HG03135 (cell line): ENCODE measurements around the gene PNCK.

Experiments used
- ATAC-seq: cut with Tn5 transposase; IDR thresholded peaks from one replicate; pipeline ENCODE4 v1.9.1; 2021; ENCODE audit warnings: mild to moderate bottlenecking, moderate library complexity; ENCODE audit not compliant: unreplicated experiment

PNCK gene

DNA sequence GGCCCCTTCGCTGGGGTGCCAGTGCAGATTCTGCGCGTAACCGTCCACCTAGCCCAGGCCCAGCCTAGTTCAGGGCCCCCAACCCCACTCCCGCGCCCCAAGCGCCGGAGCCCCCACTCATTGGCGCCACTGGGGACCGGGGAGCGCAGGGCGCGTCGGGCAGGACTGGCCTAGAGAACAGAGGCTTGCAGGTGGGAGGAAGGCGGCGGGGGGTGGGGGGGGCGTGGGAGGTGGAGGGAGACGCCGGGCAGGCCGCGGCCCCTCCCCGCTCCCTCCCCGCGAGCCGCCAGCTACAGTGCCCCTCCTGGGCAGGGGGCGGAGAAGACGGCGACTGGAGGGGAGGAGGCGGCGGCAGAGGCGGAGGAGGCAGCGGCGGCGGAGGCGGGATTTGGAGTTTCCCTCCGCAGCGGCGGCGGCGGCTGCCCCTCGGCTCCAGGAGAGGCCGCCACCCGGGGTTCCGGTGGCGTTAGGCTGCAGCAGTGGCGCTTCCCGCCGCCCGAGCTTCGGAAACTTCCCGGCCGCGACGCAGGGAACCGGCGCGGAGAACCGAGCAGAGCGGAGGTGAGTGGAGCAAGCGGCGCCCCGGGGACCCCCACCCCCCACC is 31.5 kb downstream of the PNCK start:
- ATAC-seq: no peak

DNA sequence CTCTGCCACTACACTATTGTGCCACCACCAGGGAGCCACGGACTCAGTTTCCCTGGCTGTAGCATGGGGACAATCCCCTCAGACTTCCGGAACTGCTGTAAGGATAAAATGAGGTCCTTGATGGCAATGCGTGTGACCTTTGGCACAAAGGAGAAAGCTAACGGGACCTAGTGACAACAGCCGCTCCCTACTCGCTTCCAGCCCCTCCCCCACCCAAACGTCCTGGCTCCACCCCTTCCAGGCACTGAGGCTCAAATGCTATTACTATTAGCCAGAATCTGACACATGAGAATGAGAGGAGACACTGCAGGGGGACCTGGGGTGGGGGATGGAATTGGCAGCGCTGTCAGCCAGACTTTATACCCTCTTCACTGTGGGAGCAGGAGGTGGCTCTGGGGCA is 32.0 kb downstream of the PNCK start:
- ATAC-seq: no peak

DNA sequence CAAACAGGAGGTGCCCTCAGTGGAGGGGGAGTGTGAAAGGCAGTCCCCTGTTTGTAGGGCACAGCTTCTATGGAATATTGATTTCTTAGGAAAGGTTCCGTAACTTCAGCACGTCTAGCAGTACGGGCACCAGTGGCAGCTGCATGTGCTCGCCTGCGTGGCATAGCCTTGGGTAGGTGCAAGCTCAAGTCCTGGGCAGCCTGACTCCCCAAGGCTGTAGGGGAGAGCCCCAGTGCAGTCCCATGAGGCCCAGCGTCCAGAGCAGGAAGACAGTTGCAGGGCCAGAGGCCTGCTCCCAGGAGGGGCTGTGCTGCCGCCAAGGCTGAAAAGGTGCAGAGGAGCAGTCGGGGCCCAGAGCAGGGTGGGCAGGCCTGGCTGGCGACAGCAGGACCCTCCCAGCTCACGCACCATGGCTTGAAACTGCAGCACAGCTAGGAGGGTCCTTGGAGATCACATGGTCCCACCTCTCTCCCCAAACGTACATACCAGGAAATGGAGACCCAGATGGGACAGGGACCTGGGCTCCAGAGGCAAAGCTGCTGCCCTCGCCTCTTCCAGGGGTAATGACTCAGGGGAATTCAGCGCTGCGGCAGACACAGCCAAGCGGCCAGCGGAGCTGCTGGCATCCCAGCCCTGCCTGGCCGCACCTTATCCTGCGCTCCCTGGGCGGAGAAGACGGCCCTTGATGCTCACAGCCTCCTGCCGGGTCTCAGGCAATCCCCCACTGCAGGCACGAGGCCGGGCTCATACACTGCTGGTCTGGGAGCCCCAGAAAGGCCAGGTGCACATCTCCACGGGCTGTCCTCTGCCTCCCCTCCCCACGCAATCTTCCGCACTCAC is 32.7 kb downstream of the PNCK start:
- ATAC-seq: no peak

DNA sequence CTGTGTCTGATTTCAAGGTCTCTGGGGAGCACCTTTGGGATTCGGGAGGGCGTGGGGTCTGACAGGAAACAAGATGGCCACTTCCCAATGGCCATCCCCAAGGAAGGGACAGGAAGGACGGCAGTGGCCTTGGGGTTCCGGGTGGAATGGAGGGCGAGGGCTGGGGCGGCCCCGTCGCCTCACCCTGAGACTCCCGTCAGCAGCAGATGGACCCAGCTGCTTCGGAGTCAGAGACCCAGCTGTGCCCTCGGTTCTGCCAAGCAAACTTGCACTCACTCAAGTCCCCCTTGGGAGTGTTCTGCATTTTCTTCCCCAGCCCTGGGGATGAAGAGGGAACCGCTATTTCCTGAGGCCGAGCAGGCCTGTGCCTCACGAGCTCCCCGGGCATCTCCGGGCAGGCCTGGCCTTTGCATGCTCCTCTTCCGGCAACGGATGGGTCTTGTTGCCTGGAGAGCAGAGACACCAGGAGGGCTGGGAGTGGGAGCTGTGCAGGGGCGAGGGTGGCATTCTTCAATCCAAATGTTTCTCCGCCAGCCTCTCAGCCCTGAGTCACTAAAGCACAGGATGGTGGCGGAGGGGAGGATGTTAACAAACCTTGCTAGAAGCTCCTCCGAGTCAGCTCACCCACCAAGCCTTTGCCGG is 33.4 kb downstream of the PNCK start:
- no peak for ATAC-seq

DNA sequence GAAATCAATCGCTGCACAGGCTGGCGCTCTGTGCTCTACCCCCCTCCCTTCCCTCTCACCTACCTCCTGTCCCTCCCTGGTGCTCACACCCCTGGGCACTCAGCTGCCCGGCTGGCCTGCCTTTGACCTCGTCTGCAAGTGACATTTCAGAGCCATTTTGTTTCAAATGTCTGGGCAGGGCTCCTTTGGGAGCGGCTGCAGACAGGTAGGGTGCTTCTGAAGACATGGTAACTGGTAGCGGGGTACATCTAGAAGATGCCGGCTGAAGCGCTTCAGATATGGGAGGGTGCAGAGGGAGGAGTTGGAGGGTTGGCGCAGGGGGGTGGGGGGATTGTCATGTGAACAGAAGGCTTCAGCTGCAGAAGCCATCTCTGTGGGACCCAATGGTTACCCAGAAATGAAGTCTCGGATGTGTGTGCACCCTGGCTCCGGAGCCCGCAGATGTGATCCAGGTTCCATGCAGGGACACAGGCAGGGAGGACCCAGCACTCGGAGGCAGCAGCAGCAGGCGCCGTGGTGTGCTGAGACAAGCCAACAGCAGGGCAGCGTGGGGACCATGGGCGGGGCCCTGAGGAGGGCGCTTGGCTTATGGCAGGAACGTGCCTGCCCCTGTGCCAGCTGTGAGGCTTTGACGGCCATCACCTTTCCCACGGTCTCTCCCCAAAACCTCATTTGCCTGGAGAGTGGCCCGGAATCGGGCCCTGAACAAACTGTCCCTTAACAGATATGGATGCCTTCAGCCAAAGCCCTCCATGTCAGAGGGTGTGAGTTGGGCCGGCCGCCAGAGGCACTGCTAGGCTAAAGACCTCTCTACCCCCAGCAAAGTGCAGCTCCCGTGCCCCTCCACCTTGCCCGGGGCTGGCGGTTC is 34.2 kb downstream of the PNCK start:
- ATAC-seq: no peak

DNA sequence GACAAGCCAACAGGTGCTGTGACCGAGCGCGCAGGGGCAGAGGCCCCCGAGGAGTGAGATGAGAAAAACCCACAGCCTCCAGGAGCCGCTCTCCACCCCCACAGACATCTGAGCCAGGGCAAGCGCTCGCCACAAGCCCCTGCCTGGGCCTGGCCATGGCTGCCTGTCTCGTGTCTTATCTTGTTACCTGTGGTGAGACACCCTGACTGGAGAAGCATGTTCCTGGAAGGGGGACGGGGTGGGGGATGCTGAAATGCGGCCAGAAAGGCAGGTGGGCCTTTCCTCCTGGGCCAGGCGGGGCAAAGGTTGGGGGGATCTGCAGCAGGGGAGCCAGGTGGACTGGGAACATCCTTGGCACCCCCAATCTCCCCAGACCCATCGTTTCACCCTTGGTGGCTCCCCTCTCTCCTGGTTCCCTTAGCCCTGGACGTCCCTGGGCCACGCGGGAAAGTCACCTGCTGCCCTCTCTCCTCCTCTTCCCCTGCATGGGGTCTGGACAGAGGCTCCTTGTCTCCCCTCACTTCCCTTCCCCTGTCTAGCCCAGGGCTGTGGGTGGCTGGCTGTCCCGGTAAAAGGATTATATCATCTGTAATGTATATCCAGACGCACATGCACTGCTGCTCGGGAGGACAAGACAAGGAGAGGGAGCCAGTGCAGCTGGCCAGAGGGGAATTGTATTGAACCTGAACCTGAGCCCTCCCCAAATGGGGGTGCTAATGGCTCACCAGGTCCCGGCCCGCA is 35.0 kb downstream of the PNCK start:
- no peak for ATAC-seq

DNA sequence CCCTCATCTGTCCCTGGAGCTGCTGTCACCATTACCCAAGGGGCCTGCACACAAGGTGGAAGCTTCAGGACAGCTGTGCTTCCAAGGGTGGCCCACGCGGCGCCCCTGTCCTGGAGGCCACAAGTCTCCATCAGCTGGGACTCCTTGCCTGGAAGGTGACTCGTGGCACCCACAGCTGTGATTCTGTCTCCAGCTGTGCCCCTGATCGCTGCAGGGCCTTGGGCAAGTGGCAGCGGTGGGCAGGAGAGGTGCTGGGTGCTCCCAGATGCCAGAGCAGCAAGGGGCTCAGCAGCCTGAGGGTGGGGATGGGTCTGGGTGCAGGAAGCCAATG is 35.6 kb downstream of the PNCK start:
- no peak for ATAC-seq

DNA sequence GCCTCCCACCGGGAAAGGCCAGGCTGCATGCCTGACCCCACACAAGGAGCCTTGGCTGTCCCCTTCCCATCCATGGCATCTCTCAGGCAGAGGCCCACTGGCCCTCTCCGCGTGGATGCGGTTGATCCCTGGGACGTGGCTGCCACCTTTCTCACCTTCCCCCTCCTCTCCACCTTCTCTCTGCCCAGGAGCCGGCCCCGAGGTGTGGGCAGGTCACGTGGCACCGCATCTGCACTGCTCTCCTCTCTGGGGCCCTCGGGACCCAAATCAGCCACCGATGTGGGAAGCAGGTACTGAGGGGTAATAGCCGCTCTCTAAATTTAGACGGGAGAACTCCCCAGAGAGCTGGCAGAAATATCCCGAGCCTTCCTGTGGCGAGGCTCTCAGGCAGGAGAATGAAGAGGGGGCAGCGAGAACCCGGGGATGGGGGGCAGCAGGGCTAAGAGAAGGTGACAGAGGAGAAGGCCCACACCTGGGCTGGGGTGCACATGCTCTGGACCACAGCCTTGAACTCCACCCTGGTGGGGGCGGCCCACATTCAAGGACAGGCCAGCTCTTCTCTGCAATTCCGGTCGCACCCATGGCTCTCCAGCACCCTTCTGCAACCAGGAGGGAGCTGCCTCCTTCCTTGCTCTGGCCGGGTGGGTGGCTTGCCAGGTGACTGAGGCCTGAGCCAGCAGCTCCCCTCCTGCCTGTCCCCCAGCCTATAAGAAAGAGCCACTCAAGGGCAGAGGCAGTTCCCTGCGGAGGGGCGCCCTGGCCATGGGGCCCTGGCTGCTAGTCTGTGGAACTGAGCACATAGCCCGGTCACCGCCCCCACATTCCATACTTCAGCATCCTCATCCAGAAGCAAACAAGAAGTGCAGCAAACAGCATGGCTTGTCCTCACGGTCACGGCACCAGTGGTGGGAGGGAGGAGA is 36.2 kb downstream of the PNCK start:
- no peak for ATAC-seq

DNA sequence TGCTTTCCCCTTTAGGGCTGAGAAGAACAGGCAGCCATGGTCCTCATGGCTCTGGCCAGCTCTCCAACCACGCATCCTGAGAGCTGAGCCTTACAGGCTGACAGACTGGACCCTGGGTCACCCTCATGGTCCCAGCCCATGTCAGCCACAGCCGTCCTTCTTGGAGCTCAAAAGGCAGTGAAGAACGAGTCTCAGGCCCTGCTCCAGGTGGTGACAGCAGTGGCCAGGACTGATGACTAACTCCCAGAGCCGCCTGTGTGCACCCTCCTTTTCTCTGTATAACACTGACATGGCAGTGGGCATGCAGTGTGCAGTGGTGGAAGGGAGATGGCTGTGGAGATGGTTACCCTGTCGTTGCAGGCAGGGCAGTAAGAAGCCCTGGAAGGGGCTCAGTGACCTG is 36.9 kb downstream of the PNCK start:
- no peak for ATAC-seq

DNA sequence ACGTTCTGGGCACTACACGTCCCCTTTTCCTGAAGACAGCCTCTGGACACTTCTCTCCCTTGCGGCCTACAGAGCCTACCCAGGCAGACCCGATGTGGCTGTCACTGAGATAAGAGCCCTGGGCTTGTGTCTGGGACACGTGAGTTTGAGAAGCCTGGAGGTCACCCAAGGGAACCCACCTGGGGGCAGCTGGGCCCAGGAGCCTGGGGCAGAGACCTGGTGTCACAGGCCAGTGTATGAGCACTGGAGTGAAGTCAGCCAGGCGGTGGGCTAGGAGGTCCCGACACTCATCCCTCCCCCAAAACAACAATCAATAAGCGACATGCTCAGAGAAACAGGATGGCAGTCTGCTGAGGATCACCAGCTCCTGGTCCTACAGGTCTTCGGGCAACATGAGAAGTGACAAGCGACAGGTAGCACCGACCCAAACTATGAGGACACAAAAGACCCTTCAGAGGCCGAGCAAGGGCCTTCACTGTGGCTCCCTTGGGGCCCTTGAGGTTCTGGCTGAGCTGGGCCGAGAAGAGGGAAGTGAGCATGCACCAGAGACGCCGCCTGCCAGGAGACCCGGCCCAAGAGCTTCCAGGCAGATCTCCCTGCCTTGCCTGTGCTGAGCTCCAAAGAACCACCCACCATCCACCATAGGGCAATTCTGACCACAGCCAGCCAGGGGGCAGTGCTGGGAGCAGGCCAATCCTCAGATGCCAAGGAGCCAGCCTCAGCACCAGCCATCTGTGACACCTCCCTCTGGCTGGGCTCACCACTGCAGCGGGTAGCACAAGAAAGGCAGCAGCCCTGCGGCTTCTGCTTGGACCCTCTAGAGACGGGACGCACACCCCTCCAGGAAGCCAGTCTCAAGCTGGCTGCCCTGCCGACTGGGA is 37.6 kb downstream of the PNCK start:
- no peak for ATAC-seq

DNA sequence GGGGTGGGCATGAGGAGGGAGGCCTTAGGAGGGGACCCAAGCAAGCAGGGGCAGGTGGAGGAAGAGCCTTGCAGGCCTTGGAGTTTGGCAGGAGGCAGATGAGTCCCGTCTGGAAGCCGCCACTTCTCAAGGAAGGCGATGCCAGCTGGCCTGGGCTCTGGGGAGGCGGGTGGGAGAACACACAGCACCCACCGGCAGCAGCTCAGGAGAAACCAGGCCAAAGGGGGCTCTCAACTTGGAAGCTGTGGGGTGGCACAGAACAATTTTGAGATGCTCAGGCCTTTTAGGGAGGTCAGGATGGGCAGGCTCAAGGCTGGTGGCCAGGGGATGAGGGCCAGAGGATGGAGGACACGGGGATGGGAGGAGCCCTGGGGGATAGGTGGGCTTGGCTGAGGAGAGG is 38.2 kb downstream of the PNCK start:
- no peak for ATAC-seq

DNA sequence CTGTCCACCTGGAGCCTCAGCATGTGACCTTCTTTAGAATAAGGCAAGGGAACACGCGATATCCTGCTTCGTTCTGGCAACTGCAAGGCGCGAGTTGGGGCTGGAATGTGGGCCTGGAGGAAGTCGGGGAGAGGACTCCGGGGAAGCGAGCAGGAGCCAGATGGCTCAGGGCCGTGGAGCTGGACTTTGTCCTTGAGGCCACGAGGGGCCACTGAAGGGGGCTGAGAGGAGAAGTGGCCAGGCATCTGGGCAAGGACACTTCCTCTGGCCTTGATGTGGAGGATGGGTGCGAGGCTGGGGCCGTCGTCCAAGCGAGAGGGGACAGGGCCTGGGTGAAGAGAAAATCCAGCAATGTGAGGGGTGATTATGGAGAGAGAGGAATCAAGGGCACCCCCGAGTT is 38.8 kb downstream of the PNCK start:
- ATAC-seq: no peak

DNA sequence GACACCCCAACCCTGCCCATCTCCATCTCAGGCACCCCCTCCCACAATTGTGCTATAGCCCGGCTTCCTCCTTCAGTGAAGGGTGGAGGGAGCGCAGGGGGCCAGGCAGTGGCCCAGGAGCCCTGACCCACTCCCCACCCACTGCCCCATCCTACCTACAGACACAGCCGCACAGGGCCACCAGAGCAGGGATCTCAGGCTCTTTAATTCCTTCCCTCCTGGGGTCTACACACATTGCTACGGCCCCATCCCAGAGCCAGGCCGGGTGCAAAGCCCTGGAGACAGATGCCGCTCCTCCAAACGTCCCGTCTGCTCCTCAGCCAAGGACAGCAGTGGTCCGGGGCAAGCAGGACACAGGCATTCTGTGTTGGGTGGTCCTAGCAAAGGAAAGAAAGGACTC is 39.4 kb downstream of the PNCK start:
- ATAC-seq: no peak

DNA sequence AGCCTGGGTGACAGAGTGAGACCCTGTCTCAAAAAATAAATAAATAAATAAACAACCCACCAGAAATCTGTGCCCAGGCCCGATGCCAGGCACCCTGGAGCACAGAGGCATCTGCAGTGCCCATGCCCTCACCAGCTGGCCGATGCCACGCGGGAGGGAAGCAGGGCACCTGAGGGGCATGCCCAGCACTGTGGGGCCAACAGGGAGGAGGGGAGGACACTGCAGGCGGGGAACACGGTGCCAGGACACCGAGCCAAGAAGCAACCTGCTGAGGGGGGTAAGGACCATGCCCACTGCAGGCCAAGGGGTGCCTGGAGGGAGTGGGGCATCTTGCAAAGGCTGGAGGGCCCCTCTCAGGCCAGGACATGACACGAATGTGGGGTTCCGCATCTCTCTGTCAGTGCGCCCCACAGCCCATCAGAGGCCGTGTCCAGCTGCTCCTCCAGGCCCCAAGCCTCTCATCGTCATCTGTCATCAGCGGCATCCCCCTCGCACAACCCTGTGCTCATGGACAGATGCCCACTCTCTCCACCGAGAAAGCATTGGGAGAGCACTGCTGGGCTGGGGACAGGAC is 39.9 kb downstream of the PNCK start:
- ATAC-seq: no peak

DNA sequence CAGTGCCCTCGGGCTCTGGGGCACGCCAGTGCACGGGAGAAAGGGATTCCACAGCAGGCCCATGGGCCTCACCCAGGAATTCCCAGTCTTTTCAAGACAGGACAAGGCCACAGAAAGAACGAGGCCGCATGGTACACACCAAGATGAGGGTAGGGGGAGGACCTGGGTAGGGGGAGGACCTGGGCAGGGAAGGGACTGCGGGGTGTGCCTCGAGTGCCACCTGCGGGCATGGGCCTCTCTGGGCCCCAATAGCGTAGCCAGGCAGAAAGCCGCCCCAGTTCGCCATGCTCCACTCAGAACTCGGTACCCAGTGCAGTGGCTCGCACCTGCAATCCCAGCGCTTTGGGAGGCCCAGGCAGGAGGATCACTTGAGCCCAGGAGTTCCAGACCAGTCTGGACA is 40.6 kb downstream of the PNCK start:
- no peak for ATAC-seq

DNA sequence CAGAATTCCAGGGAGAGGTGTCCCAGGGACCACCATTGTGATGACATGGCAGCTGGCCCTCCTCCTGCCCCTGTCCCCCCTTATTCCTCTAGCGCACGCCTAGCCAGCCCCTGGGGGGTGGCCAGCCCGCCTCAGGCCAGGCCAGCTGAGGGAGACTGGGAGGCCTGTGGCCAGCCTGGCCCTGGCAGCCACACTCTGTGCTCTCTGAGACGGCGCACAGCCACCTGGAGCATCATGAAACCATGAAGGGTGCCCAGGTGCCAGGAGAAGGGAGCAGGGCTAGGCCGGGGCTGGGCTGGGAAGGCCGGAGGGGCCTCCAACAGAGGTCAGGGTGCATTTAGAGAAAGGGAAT is 41.0 kb downstream of the PNCK start:
- ATAC-seq: no peak

DNA sequence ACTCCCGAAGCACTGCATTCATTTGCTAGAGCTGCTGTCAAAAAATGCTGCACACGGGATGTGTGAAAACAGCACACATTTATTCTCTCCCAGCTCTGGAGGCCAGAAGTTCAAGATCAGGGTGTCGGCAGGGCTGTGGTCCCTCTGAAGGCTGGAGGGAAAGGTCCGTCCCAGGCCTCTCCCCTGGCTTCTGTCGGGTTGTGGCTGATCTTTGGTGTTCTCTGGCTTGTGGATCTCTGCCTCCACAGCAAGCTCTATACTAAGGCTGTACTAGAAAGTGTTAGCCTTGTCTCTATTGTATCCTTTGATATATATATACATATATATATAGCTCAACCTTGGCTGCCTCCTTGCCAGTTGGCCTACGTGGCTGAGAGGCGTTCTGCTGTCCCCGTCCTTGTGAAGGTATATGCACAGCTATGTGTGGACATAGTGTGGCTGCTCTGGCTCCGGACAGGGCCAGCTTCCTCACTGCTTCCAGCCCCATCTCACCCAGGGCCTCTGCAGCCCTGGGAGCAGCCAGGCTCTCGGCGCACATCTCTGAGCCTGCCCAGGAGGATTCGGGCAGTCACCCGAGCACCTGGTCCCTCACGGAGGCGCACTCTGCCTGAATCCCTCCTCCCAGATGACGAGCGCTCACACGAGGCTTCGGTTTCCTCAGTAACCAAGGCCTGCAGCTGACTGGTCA is 41.6 kb downstream of the PNCK start:
- no peak for ATAC-seq

DNA sequence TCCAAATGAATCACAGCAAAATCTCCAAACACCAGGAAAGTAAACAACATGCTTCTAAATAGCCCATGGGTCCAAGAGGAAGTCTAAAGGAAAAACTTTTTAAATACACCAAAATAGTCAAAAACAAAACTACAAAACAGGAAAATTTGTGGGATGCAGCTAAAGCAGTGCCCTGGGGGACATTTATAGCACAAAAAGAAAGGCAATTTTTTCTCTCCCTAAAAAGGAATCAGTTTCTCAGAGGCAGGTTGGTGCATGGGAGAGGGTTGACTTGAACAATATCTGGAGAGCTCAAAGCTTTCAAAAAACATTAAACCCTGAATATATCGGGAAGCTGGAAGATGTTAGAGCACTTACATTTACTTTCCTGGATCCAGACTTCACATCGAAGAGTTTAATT is 42.3 kb downstream of the PNCK start:
- no peak for ATAC-seq
